Astrocyte of the cerebellum (primary cell): Measurements from ENCODE around the gene NEURL1.

Experiments
- DNase-seq: peaks from one replicate; pipeline ENCODE4 v3.0.0-alpha.2; 2011; ENCODE audit warnings: low read depth
- H3K4me3 ChIP-seq: 2 replicates; pipeline ENCODE4 v1.5.1; 2011; ENCODE audit warnings: mild to moderate bottlenecking, low read depth, low read length, moderate library complexity
- CTCF ChIP-seq: IDR thresholded peaks from 2 replicates; pipeline ENCODE4 v1.5.1; 2012; ENCODE audit warnings: low read length, low read depth, moderate library complexity, mild to moderate bottlenecking; ENCODE audit errors: missing control alignments
- in situ Hi-C: cut with HindIII; loops from 2 replicates; pipeline ENCODE4 v1.10.0; 2017; ENCODE audit warnings: low sequenced_read_pairs

Gene NEURL1

GRCh38 chr10:103454026-103454425 is 39.5 kb upstream of the NEURL1 start:
- TF ChIP-seq CTCF: no peak
- H3K4me3 ChIP-seq: no peak overlapping the region
- DNase-seq: no peak
- in situ Hi-C loops: loop anchor here (5.0 to 10.0 kb wide), 2 partner anchors 57 to 61 kb away; partner anchors contain the start of genes ATP5MK and PDCD11

DNA sequence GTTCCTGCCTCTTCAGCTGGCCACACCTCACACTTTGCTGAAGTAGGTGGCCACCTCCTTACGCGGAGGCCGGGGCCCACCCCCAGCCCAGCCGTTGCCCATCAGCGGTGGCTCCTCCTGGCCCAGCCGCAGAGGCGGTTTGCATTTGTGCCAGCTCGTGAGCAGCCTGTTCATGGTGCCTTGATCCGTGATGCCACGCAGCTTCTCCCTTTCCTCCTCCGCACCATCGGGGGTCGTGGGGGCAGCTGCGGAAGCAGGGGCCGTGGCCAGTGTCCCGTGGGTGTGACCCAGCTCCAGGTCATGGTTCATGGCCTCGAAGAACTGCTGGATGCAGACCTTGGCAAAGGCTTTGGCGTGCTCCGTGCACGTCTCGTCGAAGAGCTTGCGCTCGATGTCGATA is 38.3 kb upstream of the NEURL1 start:
- no peak for TF ChIP-seq CTCF
- in situ Hi-C loops: loop anchor here (10.0 kb wide), 1 partner anchor 60 kb away; no protein-coding TSS in a partner anchor
- DNase-seq: no peak
- H3K4me3 ChIP-seq: no peak overlapping the region

GRCh38 chr10:103456074-103456660 is 37.3 kb upstream of the NEURL1 start:
- TF ChIP-seq CTCF: no peak
- no peak for DNase-seq
- in situ Hi-C loops: loop anchor here (10.0 kb wide), 1 partner anchor 59 kb away; no protein-coding TSS in a partner anchor
- no peak overlapping the region for H3K4me3 ChIP-seq

GRCh38 chr10:103457176-103457712 is 36.3 kb upstream of the NEURL1 start:
- TF ChIP-seq CTCF: no peak
- H3K4me3 ChIP-seq: no peak overlapping the region
- DNase-seq: no peak
- in situ Hi-C loops: loop anchor here (10.0 kb wide), 1 partner anchor 58 kb away; no protein-coding TSS in a partner anchor

DNA sequence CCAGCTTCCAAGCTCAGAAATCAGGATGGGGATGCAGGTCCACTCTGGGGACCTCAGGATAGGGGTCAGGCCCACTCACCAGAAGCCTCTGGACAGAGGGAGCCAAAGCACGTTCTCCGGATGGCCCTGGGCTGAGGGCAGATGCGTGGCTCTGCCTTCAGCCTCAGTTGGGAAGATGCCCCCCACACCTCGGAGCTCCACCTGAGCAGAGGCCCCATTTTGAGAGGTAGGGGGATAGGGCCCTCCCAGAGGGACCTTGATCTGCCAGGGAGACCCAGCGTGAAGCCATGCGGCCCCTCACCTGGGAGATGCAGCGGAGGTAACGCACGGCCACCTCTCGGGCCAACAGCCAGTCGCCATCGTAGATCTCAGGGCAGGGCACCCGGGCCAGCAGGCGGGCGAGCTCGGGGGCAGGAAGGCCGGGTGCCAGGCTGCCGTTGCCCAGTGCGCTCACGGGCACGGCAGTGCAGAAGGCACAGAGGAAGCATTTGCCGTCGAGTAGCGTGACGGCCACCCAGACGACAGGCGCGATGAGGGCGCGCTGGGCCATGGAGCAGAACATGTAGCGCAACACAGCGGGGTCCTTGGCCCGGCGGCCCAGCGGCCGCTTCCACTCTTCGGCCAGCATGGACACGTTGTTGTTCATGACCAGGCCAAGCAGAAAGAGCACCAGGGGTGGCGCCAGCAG is 35.5 kb upstream of the NEURL1 start:
- TF ChIP-seq CTCF: no peak
- in situ Hi-C loops: loop anchor here (10.0 kb wide), 1 partner anchor 57 kb away; no protein-coding TSS in a partner anchor
- DNase-seq: no peak
- H3K4me3 ChIP-seq: no peak overlapping the region

DNA sequence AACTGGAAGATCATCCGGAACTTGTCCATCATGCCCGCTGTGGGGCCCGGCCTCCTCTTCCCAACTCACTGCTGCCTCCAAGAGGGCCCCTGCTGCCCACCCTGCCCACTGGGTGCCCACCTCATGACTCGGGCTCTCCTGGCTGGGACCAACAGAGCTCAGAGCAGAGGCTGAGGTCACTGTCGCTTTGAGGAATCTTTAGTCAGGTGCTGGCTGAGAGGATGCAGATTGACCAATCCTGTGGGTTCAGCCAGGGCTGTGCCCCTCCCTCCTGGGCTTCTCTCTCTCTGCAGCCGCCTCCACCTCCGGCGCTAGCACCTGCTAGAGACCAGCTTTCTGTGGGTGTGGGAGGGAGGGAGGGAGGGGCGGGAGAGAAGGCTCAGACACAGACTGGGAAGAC is 34.8 kb upstream of the NEURL1 start, which contains the start of gene CALHM1:
TSS of gene CALHM1 (minus strand) at position 181 of the 400 bp plus-strand sequence. CDS start at position 32, 149 bp downstream.
- no peak within 1 kb of the TSS for H3K4me3 ChIP-seq
- in situ Hi-C loops: loop anchor here (10.0 kb wide), 1 partner anchor 56 kb away; no protein-coding TSS in a partner anchor
- TF ChIP-seq CTCF: no peak
- DNase-seq: no peak
